ENCODE measurements around the gene DKK2.

- no peak for TF ChIP-seq POLR2A (IDR thresholded peaks at IDR 0.05; ENCODE audit: low read length)
- TF ChIP-seq GATA1 (IDR thresholded peaks at IDR 0.05; ENCODE audit: low read depth, low read length): no peak
Observed at GRCh38 chr4:107006218-107006617, 29.9 kb downstream of the DKK2 start.

Data from erythroblast (primary cell).